KMS-11 (cell line): ENCODE measurements around the gene GYPE.
"Not testable (repeated sequence)": the region's sequence is repeated elsewhere in the genome, so short reads cannot be mapped to it uniquely, and the experiment has no call there.

Experiments used
- H2AFZ ChIP-seq: fragments of 200-600 bp; sonication (generic); 2 replicates; pipeline ENCODE4 v1.6.1; 2016; ENCODE audit warnings: antibody characterized with exemption, mixed run types, low read depth
- H3K27ac ChIP-seq: fragments of 200-600 bp; sonication (generic); 2 replicates; pipeline ENCODE4 v1.6.1; 2016; ENCODE audit warnings: mild to moderate bottlenecking, mixed run types
- H3K27me3 ChIP-seq: fragments of 200-600 bp; sonication (generic); 2 replicates; pipeline ENCODE4 v1.6.1; 2017; ENCODE audit warnings: mild to moderate bottlenecking, low read depth, mixed run types, moderate library complexity; ENCODE audit not compliant: insufficient read depth
- H3K36me3 ChIP-seq: fragments of 200-600 bp; sonication (generic); 2 replicates; pipeline ENCODE4 v1.6.1; 2017; ENCODE audit warnings: mild to moderate bottlenecking, mixed run types; ENCODE audit not compliant: insufficient read depth
- H3K4me1 ChIP-seq: fragments of 200-600 bp; sonication (generic); 2 replicates; pipeline ENCODE4 v1.6.1; 2016; ENCODE audit warnings: mild to moderate bottlenecking, low read depth, mixed run types; ENCODE audit not compliant: poor library complexity, severe bottlenecking
- H3K4me2 ChIP-seq: fragments of 200-600 bp; sonication (generic); 2 replicates; pipeline ENCODE4 v1.7.0; 2016; ENCODE audit warnings: mild to moderate bottlenecking, mixed run types
- H3K4me3 ChIP-seq: fragments of 200-600 bp; sonication (generic); IDR thresholded peaks from 2 replicates; pipeline ENCODE4 v1.6.1; 2017; ENCODE audit warnings: low read depth, low read length, mixed read lengths; ENCODE audit not compliant: insufficient read depth
- H3K79me2 ChIP-seq: fragments of 200-600 bp; sonication (generic); 2 replicates; pipeline ENCODE4 v1.6.1; 2016; ENCODE audit warnings: low read depth, mixed run types; ENCODE audit not compliant: insufficient read depth
- H3K9ac ChIP-seq: fragments of 200-600 bp; sonication (generic); 2 replicates; pipeline ENCODE4 v1.6.1; 2016; ENCODE audit warnings: mild to moderate bottlenecking, mixed run types
- H4K20me1 ChIP-seq: fragments of 200-600 bp; sonication (generic); 2 replicates; pipeline ENCODE4 v1.6.1; 2016; ENCODE audit warnings: mild to moderate bottlenecking, mixed run types; ENCODE audit not compliant: insufficient read depth

Gene GYPE

DNA sequence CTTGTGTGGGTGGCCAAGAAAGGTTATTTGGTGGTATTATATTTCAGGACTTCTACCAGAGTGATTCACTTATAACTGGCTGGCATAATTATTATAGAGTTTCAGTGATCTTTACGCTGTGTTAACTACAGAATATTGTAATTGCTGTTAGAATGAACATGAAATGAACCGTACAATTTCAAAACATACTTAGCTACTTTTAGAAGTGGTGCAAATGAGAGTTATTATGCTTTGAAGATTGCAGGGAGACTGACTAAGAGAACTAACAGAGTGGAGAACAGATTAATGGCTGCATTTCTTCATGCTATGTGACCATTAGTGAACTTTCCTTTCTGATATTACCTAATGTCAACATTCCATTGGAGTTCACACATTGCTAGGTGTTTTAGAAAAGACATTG is 71.7 kb downstream of the GYPE start:
- H4K20me1 ChIP-seq, result not testable (repeated sequence)

DNA sequence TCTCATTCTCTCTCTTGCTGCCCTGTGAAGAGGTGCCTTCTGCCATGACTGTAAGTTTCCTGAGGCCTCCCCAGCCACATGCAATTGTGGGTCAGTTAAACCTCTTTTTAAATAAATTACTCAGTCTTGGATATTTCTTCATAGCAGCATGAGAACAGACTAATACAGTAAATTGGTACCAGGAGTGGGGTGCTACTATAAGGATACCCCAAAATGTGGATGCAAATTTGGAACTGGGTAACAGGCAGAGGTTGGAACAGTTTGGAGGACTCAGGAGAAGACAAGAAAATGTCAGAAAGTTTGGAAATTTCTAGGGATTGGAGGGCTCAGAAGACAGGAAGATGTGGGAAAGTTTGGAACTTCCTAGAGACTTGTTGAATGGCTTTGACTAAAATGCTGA is 74.8 kb downstream of the GYPE start:
- H4K20me1 ChIP-seq, H3K27me3 ChIP-seq, H2AFZ ChIP-seq, H3K9ac ChIP-seq, H3K4me2 ChIP-seq, H3K27ac ChIP-seq, H3K36me3 ChIP-seq, H3K4me1 ChIP-seq, H3K79me2 ChIP-seq, H3K4me3 ChIP-seq: not testable (repeated sequence)

More for the DNA sequence above, 71.7 kb downstream of the GYPE start:
- not testable (repeated sequence) for H3K36me3 ChIP-seq, H2AFZ ChIP-seq, H3K27ac ChIP-seq, H3K79me2 ChIP-seq, H3K9ac ChIP-seq, H3K27me3 ChIP-seq, H3K4me1 ChIP-seq, H3K4me2 ChIP-seq, H3K4me3 ChIP-seq

- H3K4me1 ChIP-seq, H2AFZ ChIP-seq: not testable (repeated sequence)
Observed at GRCh38 chr4:143829239-143829620, 76.1 kb downstream of the GYPE start.

More at GRCh38 chr4:143829239-143829620, 76.1 kb downstream of the GYPE start:
- H3K79me2 ChIP-seq, H4K20me1 ChIP-seq, H3K27me3 ChIP-seq, H3K36me3 ChIP-seq, H3K4me2 ChIP-seq, H3K27ac ChIP-seq, H3K4me3 ChIP-seq, H3K9ac ChIP-seq: not testable (repeated sequence)
